ENCODE results near the gene CCDC186. TPM values are rescaled to one million over a fixed set of nuclear protein-coding genes. Genes with fewer than 3 reads are reported as not detected.

CCDC186 gene
- total RNA-seq, 6 experiments from 2014 or later = 10.9 to 14.7 (median 12.6) TPM

- Mint-ChIP-seq H3K4me1 (ENCODE audit: low read depth) (no peaks in the 10 kb centered on the region), H3K4me3 (no peak overlapping the region), H3K27me3 (ENCODE audit: insufficient read depth) (peaks cover 11% of the 10 kb centered on the region), H3K9me3 (no peaks in the 10 kb centered on the region), H3K36me3 (ENCODE audit: low read depth) (no peaks in the 10 kb centered on the region), H3K27ac (no peak overlapping the region)
- DNase-seq = no peak
- TF ChIP-seq, protein P1, sequence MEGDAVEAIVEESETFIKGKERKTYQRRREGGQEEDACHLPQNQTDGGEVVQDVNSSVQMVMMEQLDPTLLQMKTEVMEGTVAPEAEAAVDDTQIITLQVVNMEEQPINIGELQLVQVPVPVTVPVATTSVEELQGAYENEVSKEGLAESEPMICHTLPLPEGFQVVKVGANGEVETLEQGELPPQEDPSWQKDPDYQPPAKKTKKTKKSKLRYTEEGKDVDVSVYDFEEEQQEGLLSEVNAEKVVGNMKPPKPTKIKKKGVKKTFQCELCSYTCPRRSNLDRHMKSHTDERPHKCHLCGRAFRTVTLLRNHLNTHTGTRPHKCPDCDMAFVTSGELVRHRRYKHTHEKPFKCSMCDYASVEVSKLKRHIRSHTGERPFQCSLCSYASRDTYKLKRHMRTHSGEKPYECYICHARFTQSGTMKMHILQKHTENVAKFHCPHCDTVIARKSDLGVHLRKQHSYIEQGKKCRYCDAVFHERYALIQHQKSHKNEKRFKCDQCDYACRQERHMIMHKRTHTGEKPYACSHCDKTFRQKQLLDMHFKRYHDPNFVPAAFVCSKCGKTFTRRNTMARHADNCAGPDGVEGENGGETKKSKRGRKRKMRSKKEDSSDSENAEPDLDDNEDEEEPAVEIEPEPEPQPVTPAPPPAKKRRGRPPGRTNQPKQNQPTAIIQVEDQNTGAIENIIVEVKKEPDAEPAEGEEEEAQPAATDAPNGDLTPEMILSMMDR (IDR thresholded peaks at IDR 0.05) = peak; percentile 41
Measured at GRCh38 chr10:114087255-114087654, 86.7 kb downstream of the CCDC186 start.

DNA sequence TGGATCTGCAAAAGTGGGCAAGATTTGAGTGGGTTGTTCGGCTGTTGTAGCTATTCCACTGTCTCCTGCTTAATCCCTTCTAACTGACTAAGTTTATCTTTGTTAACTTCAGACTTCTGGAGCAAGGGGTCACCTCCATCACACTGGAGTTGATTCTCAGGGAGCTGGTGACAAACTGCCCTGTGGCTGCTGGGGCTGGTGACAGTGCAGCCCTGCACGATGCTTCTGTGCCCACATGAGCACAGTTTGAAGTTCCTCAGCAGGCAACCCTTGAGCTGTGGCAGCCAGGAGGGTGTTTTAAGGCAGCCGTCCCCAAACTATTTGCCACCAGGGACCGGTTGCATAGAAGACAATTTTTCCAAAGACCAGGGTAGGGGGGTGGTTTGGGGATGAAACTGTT, 89.8 kb downstream of the CCDC186 start:
- no peak for DNase-seq
- Mint-ChIP-seq H3K27me3 (ENCODE audit: insufficient read depth) (peaks cover 8% of the 10 kb centered on the region), H3K4me3 (no peak overlapping the region), H3K36me3 (ENCODE audit: low read depth) (no peaks in the 10 kb centered on the region), H3K4me1 (ENCODE audit: low read depth) (no peaks in the 10 kb centered on the region), H3K27ac (no peak overlapping the region), H3K9me3 (no peaks in the 10 kb centered on the region)
- TF ChIP-seq, protein P1 (IDR thresholded peaks at IDR 0.05) = no peak

DNA sequence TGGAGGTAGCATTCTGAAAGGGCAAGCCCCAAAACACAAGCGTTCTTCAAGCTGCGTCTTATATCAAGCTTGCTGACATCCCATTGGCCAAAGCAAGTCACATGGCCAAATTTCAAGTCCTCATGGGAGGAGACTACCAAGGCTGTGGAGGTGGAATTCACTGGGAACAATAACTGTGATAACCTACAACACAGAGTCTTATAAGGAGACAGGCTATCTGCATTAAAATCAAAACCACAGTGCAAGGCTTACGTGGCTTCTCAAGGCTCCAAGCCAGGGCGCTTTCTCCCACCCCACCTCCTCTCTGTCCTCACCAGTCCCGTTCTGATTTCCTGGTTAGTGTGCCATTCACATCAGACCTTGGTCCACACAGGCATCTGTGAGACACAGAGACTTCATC, 91.0 kb downstream of the CCDC186 start:
- TF ChIP-seq, protein P1 (IDR thresholded peaks at IDR 0.05) = no peak
- no peak overlapping the region for H3K27ac Mint-ChIP-seq
- no peak overlapping the region for H3K4me3 Mint-ChIP-seq
- H3K36me3 Mint-ChIP-seq (ENCODE audit: low read depth) = no peaks in the 10 kb centered on the region
- H3K4me1 Mint-ChIP-seq (ENCODE audit: low read depth) = no peaks in the 10 kb centered on the region; the same call in 1 of the 2 replicates
- H3K9me3 Mint-ChIP-seq = no peaks in the 10 kb centered on the region
- peaks cover 11% of the 10 kb centered on the region for H3K27me3 Mint-ChIP-seq (ENCODE audit: insufficient read depth)
- no peak for DNase-seq

DNA sequence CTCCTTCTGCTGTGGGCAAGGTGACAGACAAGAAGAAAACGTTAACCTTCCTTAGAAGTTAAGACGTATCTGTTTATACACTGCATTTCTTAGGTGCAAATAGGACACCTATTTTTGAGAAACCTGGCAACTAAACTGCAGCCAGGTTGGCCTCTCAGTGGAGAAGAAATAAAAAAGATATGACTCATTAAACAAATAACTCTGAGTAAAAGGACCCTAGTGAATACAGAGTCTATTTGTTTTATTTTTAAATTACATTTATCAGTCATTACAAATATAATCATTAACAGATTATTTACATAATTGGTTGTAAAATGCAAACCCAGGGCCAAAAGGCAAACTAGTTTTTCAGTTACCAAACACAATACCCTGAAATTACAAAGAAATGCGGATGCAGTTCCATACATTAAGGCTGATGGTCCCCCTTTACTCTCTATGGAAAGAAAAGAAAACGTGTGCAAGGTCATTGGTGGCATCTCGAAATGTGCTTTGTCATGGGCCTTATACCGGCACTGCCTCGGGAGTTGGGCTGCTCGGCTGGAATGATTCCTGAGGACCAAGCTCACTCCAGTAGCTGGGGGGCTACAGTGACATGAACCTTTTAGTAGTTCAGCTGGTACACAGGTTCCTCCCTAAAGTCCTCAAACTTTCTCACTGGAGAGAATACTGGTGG, 92.0 kb downstream of the CCDC186 start:
- no peaks in the 10 kb centered on the region for H3K36me3 Mint-ChIP-seq (ENCODE audit: low read depth)
- no peak overlapping the region for H3K27ac Mint-ChIP-seq
- no peak for DNase-seq
- TF ChIP-seq, protein P1 (IDR thresholded peaks at IDR 0.05) = no peak
- peaks cover 15% of the 10 kb centered on the region for H3K27me3 Mint-ChIP-seq (ENCODE audit: insufficient read depth)
- no peak overlapping the region for H3K4me3 Mint-ChIP-seq
- no peaks in the 10 kb centered on the region for H3K9me3 Mint-ChIP-seq
- no peaks in the 10 kb centered on the region; the same call in 1 of the 2 replicates for H3K4me1 Mint-ChIP-seq (ENCODE audit: low read depth)

DNA sequence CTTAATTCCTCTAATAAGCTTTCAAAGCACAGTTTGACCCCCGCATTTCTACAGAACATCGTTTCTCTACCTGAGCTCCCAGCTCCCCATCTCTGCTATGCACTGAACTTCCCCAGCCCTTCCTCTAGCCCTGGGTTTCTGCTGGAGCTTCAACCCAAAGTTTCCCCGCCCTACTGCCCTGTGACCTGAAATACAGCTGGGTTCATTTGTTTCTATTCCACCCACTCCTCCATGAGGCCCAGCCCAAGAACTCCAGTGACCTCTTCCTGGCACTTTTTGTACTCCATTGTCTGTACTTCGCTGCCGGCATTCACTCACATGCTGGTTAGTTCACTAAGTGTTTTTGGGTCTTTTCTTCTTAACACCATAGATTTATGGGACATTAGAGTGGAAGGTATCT, 94.6 kb downstream of the CCDC186 start:
- H3K27ac Mint-ChIP-seq = no peak overlapping the region
- no peaks in the 10 kb centered on the region for H3K9me3 Mint-ChIP-seq
- H3K27me3 Mint-ChIP-seq (ENCODE audit: insufficient read depth) = peaks cover 17% of the 10 kb centered on the region
- DNase-seq = no peak
- H3K36me3 Mint-ChIP-seq (ENCODE audit: low read depth) = no peaks in the 10 kb centered on the region
- TF ChIP-seq, protein P1 (IDR thresholded peaks at IDR 0.05) = no peak
- no peaks in the 10 kb centered on the region; the same call in 1 of the 2 replicates for H3K4me1 Mint-ChIP-seq (ENCODE audit: low read depth)
- H3K4me3 Mint-ChIP-seq = no peak overlapping the region

All from HFFc6 (cell line).